Measurements from ENCODE around the gene MED9.

- TF ChIP-seq MAX (IDR thresholded peaks at IDR 0.05), result no peak
- TF ChIP-seq POLR2A (IDR thresholded peaks at IDR 0.05; ENCODE audit: control extremely low read depth in 1 of 2, low read depth in 2 of 2, low read length in 2 of 2), result no peak
- no peak for TF ChIP-seq CTCF (IDR thresholded peaks at IDR 0.05; ENCODE audit: control extremely low read depth in 1 of 3, insufficient read depth in 1 of 3, low read depth in 1 of 3, low read length in 3 of 3)
- TF ChIP-seq MAFK (IDR thresholded peaks at IDR 0.05; ENCODE audit: low read depth, low read length), result no peak
Observed at GRCh38 chr17:17516941-17517720, 40.3 kb downstream of the MED9 start.
